Activated B cell treated with CpG ODN at 0.5 μM for 24 hours (primary cell): ENCODE measurements around the gene RPL12. TPM values are rescaled to one million over a fixed set of nuclear protein-coding genes. Genes with fewer than 3 reads are reported as not detected.

Source experiments
- ATAC-seq: fragments of 200-7000 bp; cut with Tn5 transposase; one replicate; pipeline ENCODE4 v1.10.0; 2021; ENCODE audit warnings: low read depth, mild to moderate bottlenecking, moderate library complexity
- CTCF ChIA-PET: fragments of 350-600 bp; sonication (Branson Sonifier 250); formaldehyde crosslinking; loops from one replicate; lab custom pipeline; 2021; ENCODE audit warnings: antibody characterized with exemption; lab: Charles Lee
- POLR2A ChIA-PET: fragments of 350-600 bp; sonication (Branson Sonifier 250); formaldehyde crosslinking; loops from one replicate; lab custom pipeline; 2021; ENCODE audit warnings: antibody characterized with exemption; lab: Charles Lee
- DNase-seq: peaks from one replicate; pipeline ENCODE4 v3.0.0; 2022
- H3K27ac Mint-ChIP-seq: one replicate; pipeline ENCODE4 v1.8.0; 2020; ENCODE audit warnings: mixed read lengths
- H3K27me3 Mint-ChIP-seq: one replicate; pipeline ENCODE4 v1.8.0; 2021; ENCODE audit warnings: mixed read lengths
- H3K36me3 Mint-ChIP-seq: one replicate; pipeline ENCODE4 v1.8.0; 2021; ENCODE audit warnings: low read depth, mixed read lengths
- H3K4me1 Mint-ChIP-seq: one replicate; pipeline ENCODE4 v1.8.0; 2021; ENCODE audit warnings: mixed read lengths
- H3K4me3 Mint-ChIP-seq: one replicate; pipeline ENCODE4 v1.8.0; 2020; ENCODE audit warnings: mild to moderate bottlenecking, mixed read lengths
- H3K9me3 Mint-ChIP-seq: one replicate; pipeline ENCODE4 v1.8.0; 2020; ENCODE audit warnings: mixed read lengths
- CTCF ChIP-seq: fragments of 200-600 bp; IDR thresholded peaks from one replicate; pipeline ENCODE4 v1.8.0; 2022; ENCODE audit warnings: antibody characterized with exemption, mild to moderate bottlenecking
- intact Hi-C: fragments of 100-400 bp; cut with micrococcal nuclease; formaldehyde crosslinking; loops from one replicate; pipeline ENCODE4 v1.15.1; 2024
- total RNA-seq: library from RNA; stranded (reverse); gene quantifications from 2 replicates; pipeline ENCODE4 v1.2.3, GENCODE V29; 2022

RPL12 gene
- total RNA-seq, 1 donor from 2014 or later = 2,307 TPM

DNA sequence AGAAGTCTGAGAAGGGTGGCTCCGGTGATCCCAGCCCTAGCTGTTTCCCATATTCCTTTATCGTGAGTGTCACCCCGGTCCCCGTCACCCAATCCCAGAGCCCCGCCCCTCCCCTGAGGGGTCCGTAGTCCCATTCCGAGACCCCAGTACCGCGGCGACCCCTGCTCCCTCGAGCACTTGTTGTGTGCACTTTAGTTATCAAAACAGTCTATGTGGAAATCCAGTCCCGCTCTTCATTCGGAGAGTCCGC lies 327 bp upstream of the RPL12 start:
- ATAC-seq = no peak
- DNase-seq = no peak
- peaks cover 68% of the 10 kb centered on the region for H3K4me1 Mint-ChIP-seq
- H3K9me3 Mint-ChIP-seq = no peaks in the 10 kb centered on the region
- peaks cover 60% of the 10 kb centered on the region for H3K36me3 Mint-ChIP-seq
- H3K27ac Mint-ChIP-seq = peak overlapping the region; percentile 96
- TF ChIP-seq CTCF = no peak
- POLR2A ChIA-PET = interaction anchor here (0.6 to 2.9 kb wide), 35 partner anchors 8 to 1232 kb away, joined by 3 to 44 read pairs (median 6); partner anchors contain the start of genes CDK9, PIP5KL1, PTRH1 and RALGPS1
- H3K4me3 Mint-ChIP-seq = peak overlapping the region; percentile 96
- CTCF ChIA-PET = interaction anchor here (1.0 to 1.1 kb wide), 2 partner anchors 227 to 283 kb away, joined by 3 to 4 read pairs; partner anchors contain the start of gene TOR2A
- intact Hi-C loops = loop anchor here (1.0 to 5.0 kb wide), 9 partner anchors 27 to 1431 kb away; partner anchors contain the start of genes KYAT1, LRRC8A, PTRH1 and SH2D3C
- H3K27me3 Mint-ChIP-seq = no peaks in the 10 kb centered on the region

DNA sequence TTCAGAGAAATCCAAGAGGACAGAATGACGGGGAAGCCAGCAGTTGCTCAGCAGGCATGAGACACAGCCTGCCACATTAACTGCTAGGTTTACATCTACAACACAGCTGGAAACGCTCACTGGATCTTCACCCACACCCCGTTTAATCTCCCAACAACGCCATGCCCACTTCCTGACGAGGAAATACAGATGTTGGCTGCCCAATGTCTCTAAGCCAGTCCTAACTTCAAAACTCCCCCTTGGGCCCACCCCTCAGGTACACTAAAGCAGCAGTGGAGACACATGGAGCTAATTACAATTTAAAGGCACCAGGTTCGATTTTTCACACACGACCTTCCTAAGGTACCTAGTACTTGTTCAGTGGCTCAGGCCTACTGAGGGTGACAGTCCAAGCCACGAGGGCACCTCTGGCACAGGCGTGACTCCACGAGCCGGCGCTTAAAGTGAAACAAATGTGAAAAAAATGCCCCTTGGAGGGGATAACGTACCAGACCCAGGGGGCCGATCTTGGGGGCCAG lies 904 bp downstream of the RPL12 start:
- POLR2A ChIA-PET = interaction anchor here (0.7 to 2.9 kb wide), 33 partner anchors 8 to 1631 kb away, joined by 3 to 44 read pairs (median 6); partner anchors contain the start of genes DOLPP1, RALGPS1, SH2D3C and SLC2A8
- Mint-ChIP-seq H3K4me3 (peak overlapping the region; percentile 96), H3K4me1 (peaks cover 61% of the 10 kb centered on the region), H3K27ac (peak overlapping the region; percentile 96), H3K36me3 (peaks cover 67% of the 10 kb centered on the region), H3K9me3 (no peaks in the 10 kb centered on the region), H3K27me3 (no peaks in the 10 kb centered on the region)
- TF ChIP-seq CTCF = no peak
- CTCF ChIA-PET = interaction anchor here (1.1 to 1.6 kb wide), 2 partner anchors 225 to 234 kb away, joined by 3 to 4 read pairs; no protein-coding TSS in a partner anchor
- ATAC-seq (peak; percentile 1), DNase-seq (no peak)
- intact Hi-C loops = loop anchor here (2.0 to 5.0 kb wide), 6 partner anchors 158 to 1432 kb away; partner anchors contain the start of genes KYAT1, LRRC8A, PTRH1 and SH2D3C

GRCh38 chr9:127449332-127449966 lies 1.8 kb downstream of the RPL12 start:
- no peak for DNase-seq
- POLR2A ChIA-PET = interaction anchor here (0.7 to 2.9 kb wide), 13 partner anchors 10 to 1632 kb away, joined by 3 to 44 read pairs (median 13); partner anchors contain the start of genes DOLPP1, RALGPS1, SH2D3C and SLC2A8
- ATAC-seq = no peak
- intact Hi-C loops = no loop called here
- H3K4me3 Mint-ChIP-seq = peak overlapping the region; percentile 96
- peaks cover 73% of the 10 kb centered on the region for H3K36me3 Mint-ChIP-seq
- H3K27ac Mint-ChIP-seq = peak overlapping the region; percentile 96
- H3K27me3 Mint-ChIP-seq = no peaks in the 10 kb centered on the region
- peaks cover 58% of the 10 kb centered on the region for H3K4me1 Mint-ChIP-seq
- H3K9me3 Mint-ChIP-seq = no peaks in the 10 kb centered on the region
- CTCF ChIA-PET = interaction anchor here (1.6 kb wide), 1 partner anchor 234 kb away, joined by 4 read pairs; no protein-coding TSS in a partner anchor
- no peak for TF ChIP-seq CTCF

GRCh38 chr9:127448112-127448805 lies 2.9 kb downstream of the RPL12 start:
- no peaks in the 10 kb centered on the region for H3K9me3 Mint-ChIP-seq
- H3K4me1 Mint-ChIP-seq = peaks cover 53% of the 10 kb centered on the region
- no peaks in the 10 kb centered on the region for H3K27me3 Mint-ChIP-seq
- CTCF ChIA-PET = no interaction called here
- POLR2A ChIA-PET = interaction anchor here (0.7 to 1.1 kb wide), 6 partner anchors 9 to 392 kb away, joined by 3 to 4 read pairs (median 4); partner anchors contain the start of gene ZNF79
- ATAC-seq (no peak), DNase-seq (no peak)
- H3K4me3 Mint-ChIP-seq = peak overlapping the region; percentile 96
- intact Hi-C loops = no loop called here
- H3K27ac Mint-ChIP-seq = peak overlapping the region; percentile 96
- no peak for TF ChIP-seq CTCF
- H3K36me3 Mint-ChIP-seq = peaks cover 79% of the 10 kb centered on the region
